ENCODE measurements around the gene RRM2. TPM values are rescaled to one million over a fixed set of nuclear protein-coding genes. Genes with fewer than 3 reads are reported as not detected.

RRM2 gene
- total RNA-seq, 1 donor from 2014 or later, result 1.8 TPM

GRCh38 chr2:10166676-10167292 is 44.2 kb downstream of the RRM2 start:
- no peak for DNase-seq (ENCODE audit: low read depth)
- peak; percentile 23 for FAIRE-seq
- Histone ChIP-seq H3K27me3 (ENCODE audit: control insufficient read depth, insufficient read depth, low read length) (no peaks in the 10 kb centered on the region), H3K36me3 (ENCODE audit: control insufficient read depth, insufficient read depth, low read length) (no peaks in the 10 kb centered on the region), H3K4me3 (ENCODE audit: low read depth, low read length) (no peak overlapping the region)
- TF ChIP-seq, protein P1, sequence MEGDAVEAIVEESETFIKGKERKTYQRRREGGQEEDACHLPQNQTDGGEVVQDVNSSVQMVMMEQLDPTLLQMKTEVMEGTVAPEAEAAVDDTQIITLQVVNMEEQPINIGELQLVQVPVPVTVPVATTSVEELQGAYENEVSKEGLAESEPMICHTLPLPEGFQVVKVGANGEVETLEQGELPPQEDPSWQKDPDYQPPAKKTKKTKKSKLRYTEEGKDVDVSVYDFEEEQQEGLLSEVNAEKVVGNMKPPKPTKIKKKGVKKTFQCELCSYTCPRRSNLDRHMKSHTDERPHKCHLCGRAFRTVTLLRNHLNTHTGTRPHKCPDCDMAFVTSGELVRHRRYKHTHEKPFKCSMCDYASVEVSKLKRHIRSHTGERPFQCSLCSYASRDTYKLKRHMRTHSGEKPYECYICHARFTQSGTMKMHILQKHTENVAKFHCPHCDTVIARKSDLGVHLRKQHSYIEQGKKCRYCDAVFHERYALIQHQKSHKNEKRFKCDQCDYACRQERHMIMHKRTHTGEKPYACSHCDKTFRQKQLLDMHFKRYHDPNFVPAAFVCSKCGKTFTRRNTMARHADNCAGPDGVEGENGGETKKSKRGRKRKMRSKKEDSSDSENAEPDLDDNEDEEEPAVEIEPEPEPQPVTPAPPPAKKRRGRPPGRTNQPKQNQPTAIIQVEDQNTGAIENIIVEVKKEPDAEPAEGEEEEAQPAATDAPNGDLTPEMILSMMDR (IDR thresholded peaks at IDR 0.05; ENCODE audit: insufficient read depth, low read length, severe bottlenecking), result no peak

DNA sequence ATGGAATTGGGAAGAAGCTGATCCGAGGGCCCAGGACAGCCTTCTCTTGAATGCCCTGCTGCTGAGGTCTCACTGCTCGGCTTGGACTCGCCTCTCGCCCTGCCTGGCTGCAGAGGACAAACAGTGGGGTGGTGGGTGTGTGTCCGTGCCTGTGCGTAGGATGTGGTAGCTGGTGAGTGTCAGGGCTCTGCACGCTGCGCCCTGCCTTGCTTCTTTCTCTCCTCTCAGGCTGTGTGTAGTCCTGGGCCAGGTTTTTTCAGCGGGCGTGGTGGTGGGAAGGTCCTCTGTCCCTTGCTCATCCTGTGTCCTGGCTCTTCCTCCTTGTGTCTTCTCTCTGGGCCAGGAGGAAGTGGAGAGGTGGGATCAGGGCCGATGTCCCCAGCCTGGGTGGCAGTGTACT is 44.8 kb downstream of the RRM2 start:
- no peaks in the 10 kb centered on the region for H3K36me3 ChIP-seq (ENCODE audit: control insufficient read depth, insufficient read depth, low read length)
- TF ChIP-seq, protein P1 (IDR thresholded peaks at IDR 0.05; ENCODE audit: insufficient read depth, low read length, severe bottlenecking), result no peak
- no peaks in the 10 kb centered on the region for H3K27me3 ChIP-seq (ENCODE audit: control insufficient read depth, insufficient read depth, low read length)
- FAIRE-seq, result no peak
- DNase-seq (ENCODE audit: low read depth), result no peak
- no peak overlapping the region for H3K4me3 ChIP-seq (ENCODE audit: low read depth, low read length)

DNA sequence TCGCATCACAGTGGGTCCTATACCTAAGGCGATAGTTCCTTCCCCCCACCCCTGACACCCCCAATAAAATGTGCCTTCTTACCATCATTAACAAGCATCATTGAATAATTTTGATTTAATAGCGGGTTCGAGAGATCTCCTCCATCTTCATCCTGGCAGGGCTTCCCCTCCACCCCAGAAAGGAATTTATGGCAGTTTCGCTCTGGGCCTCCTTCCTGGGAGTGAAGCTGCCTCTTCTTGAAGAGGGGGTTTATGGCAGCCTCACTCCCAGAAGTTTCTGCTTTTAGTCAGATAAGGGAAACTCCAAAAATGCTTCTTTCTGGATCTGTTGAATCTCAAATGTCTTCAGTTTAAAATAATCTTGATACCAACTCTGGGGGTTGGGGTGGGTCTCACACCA is 45.7 kb downstream of the RRM2 start:
- no peaks in the 10 kb centered on the region for H3K36me3 ChIP-seq (ENCODE audit: control insufficient read depth, insufficient read depth, low read length)
- TF ChIP-seq, protein P1 (IDR thresholded peaks at IDR 0.05; ENCODE audit: insufficient read depth, low read length, severe bottlenecking), result no peak
- H3K27me3 ChIP-seq (ENCODE audit: control insufficient read depth, insufficient read depth, low read length), result no peaks in the 10 kb centered on the region
- no peak overlapping the region for H3K4me3 ChIP-seq (ENCODE audit: low read depth, low read length)
- no peak for DNase-seq (ENCODE audit: low read depth)
- FAIRE-seq, result no peak

DNA sequence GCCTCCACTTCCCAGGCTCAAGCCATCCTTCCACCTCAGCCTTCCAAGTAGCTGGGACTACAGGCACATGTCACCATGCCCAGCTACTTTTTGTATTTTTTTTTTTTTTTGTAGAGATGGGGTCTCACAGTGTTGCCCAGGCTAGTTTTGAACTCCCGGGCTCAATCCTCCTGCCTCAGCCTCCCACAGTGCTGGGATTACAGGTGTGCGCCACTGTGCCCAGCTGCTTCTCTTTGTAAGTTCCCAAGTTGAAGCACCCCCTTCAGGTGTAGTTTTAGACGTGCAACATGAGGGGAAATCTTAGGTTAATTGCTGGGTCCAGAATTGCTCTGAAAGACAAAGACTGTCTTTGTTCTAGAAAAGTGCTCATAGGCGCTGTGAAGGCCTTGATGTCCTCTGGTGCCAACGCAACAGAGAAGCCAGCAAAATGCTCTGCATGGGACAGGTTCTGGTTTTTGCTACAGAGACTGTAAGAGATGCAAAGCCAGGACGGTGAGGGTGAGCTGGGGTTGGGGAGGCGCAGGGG is 46.6 kb downstream of the RRM2 start:
- FAIRE-seq (no peak), DNase-seq (ENCODE audit: low read depth) (no peak)
- TF ChIP-seq, protein P1 (IDR thresholded peaks at IDR 0.05; ENCODE audit: insufficient read depth, low read length, severe bottlenecking), result no peak
- H3K4me3 ChIP-seq (ENCODE audit: low read depth, low read length), result no peak overlapping the region
- no peaks in the 10 kb centered on the region for H3K27me3 ChIP-seq (ENCODE audit: control insufficient read depth, insufficient read depth, low read length)
- H3K36me3 ChIP-seq (ENCODE audit: control insufficient read depth, insufficient read depth, low read length), result no peaks in the 10 kb centered on the region

GRCh38 chr2:10169581-10169980 is 47.0 kb downstream of the RRM2 start:
- TF ChIP-seq, protein P1 (IDR thresholded peaks at IDR 0.05; ENCODE audit: insufficient read depth, low read length, severe bottlenecking), result no peak
- Histone ChIP-seq H3K36me3 (ENCODE audit: control insufficient read depth, insufficient read depth, low read length) (no peaks in the 10 kb centered on the region), H3K4me3 (ENCODE audit: low read depth, low read length) (no peak overlapping the region), H3K27me3 (ENCODE audit: control insufficient read depth, insufficient read depth, low read length) (no peaks in the 10 kb centered on the region)
- DNase-seq (ENCODE audit: low read depth) (no peak), FAIRE-seq (peak; percentile 28)

- FAIRE-seq (no peak), DNase-seq (ENCODE audit: low read depth) (peak; percentile 12)
- Histone ChIP-seq H3K36me3 (ENCODE audit: control insufficient read depth, insufficient read depth, low read length) (no peaks in the 10 kb centered on the region), H3K27me3 (ENCODE audit: control insufficient read depth, insufficient read depth, low read length) (no peaks in the 10 kb centered on the region), H3K4me3 (ENCODE audit: low read depth, low read length) (no peak overlapping the region)
- TF ChIP-seq, protein P1 (IDR thresholded peaks at IDR 0.05; ENCODE audit: insufficient read depth, low read length, severe bottlenecking), result no peak
Measured at GRCh38 chr2:10170256-10170655, 47.7 kb downstream of the RRM2 start.
